ENCODE data around the gene PPP1R3C. TPM values are rescaled to one million over a fixed set of nuclear protein-coding genes. Genes with fewer than 3 reads are reported as not detected.

PPP1R3C gene
- total and polyA plus RNA-seq, 4 donors, result 69.2 to 288 (median 123) TPM

DNA sequence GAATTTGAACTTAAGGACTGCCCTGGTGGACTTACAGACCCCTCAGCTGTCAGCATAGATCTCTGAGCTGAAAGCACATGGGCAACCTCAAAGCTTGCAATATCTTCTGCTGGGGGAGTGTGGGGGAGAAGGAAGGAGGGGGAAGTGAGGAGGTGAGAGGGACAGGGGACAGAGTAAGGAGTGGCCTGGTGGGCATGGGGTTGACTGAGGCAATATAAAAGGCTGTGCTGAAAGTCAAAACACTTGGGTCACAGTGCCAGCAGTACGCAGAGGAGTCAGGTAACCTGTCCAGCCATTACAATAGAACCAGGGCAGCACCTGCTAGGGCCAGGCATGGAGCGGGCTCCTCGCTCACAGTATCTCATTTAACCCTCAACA, 43.2 kb downstream of the PPP1R3C start:
- Histone ChIP-seq H3K4me3 (ENCODE audit: low read length in 2 of 2) (no peak overlapping the region), H3K27ac (ENCODE audit: low read depth in 1 of 2, low read length in 2 of 2) (peak overlapping the region; percentile 89 to 91), H3K36me3 (ENCODE audit: control insufficient read depth in 1 of 2, insufficient read depth in 2 of 2, low read length in 1 of 2) (no peaks in the 10 kb centered on the region), H3K27me3 (ENCODE audit: control insufficient read depth in 1 of 2, insufficient read depth in 2 of 2, low read length in 1 of 2) (no peaks in the 10 kb centered on the region), H3K9me3 (ENCODE audit: control insufficient read depth, low read length) (no peaks in the 10 kb centered on the region), H3K4me1 (ENCODE audit: control insufficient read depth in 1 of 2, insufficient read depth in 2 of 2, low read length in 2 of 2) (peaks cover 7 to 35% of the 10 kb centered on the region in 2 donors)
- intact Hi-C loops (cut with DNase I), result loop anchor here (2.0 to 5.0 kb wide), 4 partner anchors 15 to 512 kb away; partner anchors contain the start of gene PPP1R3C (in 2 of the 2)
- ATAC-seq (ENCODE audit: low FRiP score), result peak; percentile 0
- DNase-seq, result no peak
- 30 to 31% methylated on average over 3 of the region's 3 CpGs for WGBS, 2 donors

DNA sequence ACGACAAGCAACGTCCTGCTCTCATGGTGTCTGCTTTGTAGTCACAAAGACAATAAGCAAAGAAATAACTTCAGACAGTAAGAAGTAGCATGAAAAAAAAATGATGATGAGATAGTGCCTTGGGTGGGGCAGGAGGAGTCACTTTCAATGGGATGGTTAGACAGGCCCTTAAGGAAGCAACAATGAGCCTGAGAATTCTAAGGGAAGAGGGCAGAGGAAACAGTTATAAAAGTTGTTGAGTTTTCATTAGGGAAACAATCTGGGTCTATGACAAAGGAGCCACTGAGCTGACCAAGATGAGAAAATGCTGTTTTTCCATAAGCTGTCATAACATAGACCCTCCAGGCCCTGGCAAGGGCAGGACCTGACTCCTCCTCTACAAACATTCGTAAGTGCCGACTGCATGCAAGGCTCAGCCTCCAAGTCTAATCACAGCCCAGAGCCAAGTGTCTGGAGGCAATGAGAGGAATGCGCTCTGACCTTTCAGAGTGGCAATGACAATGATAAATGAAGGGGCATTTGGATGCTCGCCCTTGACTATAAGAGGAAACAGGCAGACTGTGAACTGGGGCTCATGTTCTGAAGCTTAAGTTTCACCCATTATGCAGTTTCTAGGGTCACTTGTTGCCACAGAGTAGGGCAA, 43.7 kb downstream of the PPP1R3C start:
- H3K27me3 ChIP-seq (ENCODE audit: control insufficient read depth in 1 of 2, insufficient read depth in 2 of 2, low read length in 1 of 2), result no peaks in the 10 kb centered on the region
- no peaks in the 10 kb centered on the region for H3K36me3 ChIP-seq (ENCODE audit: control insufficient read depth in 1 of 2, insufficient read depth in 2 of 2, low read length in 1 of 2)
- ATAC-seq (ENCODE audit: low FRiP score), result peak; percentile 58
- peaks cover 7 to 32% of the 10 kb centered on the region in 2 donors for H3K4me1 ChIP-seq (ENCODE audit: control insufficient read depth in 1 of 2, insufficient read depth in 2 of 2, low read length in 2 of 2)
- H3K4me3 ChIP-seq (ENCODE audit: low read length in 2 of 2), result no peak overlapping the region
- DNase-seq, result peak; percentile 78 to 80
- intact Hi-C loops (cut with DNase I), result loop anchor here (5.0 kb wide), 2 partner anchors 43 to 512 kb away; partner anchors contain the start of gene PPP1R3C (in 1 of the 2)
- H3K9me3 ChIP-seq (ENCODE audit: control insufficient read depth, low read length), result no peaks in the 10 kb centered on the region
- WGBS, 2 donors, result 14 to 18% methylated on average over 6 of the region's 6 CpGs
- peak overlapping the region; percentile 89 to 91 for H3K27ac ChIP-seq (ENCODE audit: low read depth in 1 of 2, low read length in 2 of 2)

DNA sequence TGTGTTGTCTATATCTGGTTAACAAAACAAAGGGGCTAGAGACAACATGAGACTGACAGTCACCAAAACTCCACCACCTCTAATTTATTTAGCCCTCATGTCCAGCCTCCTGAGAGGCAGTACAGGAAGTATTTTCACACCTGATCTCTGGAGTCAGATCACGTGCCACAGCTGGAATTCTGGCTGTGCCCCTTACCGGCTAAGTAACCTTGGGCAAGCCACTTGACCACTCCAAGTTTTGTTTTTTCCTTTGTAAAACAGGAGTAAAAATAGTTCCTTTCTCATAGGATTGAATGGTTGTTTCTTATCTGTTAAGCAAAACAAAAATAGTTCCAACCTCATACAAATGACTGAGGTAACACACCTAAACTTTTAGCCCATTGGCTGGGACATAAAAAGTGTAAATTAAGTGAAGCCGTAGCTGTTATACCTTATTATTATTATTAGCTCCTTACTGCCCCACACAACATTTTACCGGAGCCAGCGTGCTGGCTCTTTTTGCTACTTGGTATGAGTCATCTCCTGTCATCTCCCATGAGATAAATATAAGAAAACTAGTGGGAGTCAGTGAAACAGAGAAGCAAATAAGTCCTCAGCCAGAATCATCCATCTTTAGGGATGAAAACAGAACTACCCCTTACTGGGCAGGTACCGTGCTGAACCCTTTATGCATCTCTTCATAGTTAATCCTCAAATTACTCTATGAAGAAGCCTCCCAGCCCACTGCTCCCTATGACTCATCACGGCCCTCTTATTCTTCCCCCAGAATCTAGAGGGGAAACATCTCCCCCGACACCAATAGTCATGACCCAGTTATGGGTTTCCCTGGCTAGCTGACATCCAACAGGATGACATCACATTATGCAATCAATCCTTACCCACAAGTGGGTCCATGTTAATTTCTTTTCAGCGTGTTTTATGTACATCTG, 44.9 kb downstream of the PPP1R3C start:
- DNase-seq, result no peak
- Histone ChIP-seq H3K4me1 (ENCODE audit: control insufficient read depth in 1 of 2, insufficient read depth in 2 of 2, low read length in 2 of 2) (peaks cover 7 to 24% of the 10 kb centered on the region in 2 donors), H3K27ac (ENCODE audit: low read depth in 1 of 2, low read length in 2 of 2) (peak overlapping the region; percentile 80 to 93)

DNA sequence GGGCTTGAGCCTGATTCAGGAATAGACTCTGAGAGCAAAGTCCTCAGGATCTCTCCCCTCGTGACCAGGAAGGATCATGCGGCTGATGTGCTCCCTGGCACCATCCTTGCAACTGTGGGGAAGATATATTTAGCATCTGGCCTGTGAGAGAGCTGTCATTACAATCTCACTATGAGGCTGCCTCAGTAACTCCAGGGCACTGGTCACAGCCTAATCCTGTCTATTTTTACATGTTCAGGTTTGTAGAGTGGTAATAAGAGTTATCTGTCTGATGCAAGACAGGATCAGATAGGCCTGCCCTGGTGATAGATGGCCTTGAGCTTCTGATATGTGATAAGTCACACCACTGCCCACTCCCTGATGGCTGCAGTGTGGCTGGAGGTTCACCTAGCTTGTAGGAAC, 50.7 kb downstream of the PPP1R3C start:
- WGBS, 2 donors, result 8 to 19% methylated on average over 2 of the region's 2 CpGs

More for the DNA sequence above, 44.9 kb downstream of the PPP1R3C start:
- no peaks in the 10 kb centered on the region for H3K27me3 ChIP-seq (ENCODE audit: control insufficient read depth in 1 of 2, insufficient read depth in 2 of 2, low read length in 1 of 2)
- H3K9me3 ChIP-seq (ENCODE audit: control insufficient read depth, low read length), result no peaks in the 10 kb centered on the region
- intact Hi-C loops (cut with DNase I), result loop anchor here (5.0 kb wide), 2 partner anchors 44 to 511 kb away; partner anchors contain the start of gene PPP1R3C (in 1 of the 2)
- no peaks in the 10 kb centered on the region for H3K36me3 ChIP-seq (ENCODE audit: control insufficient read depth in 1 of 2, insufficient read depth in 2 of 2, low read length in 1 of 2)
- 16 to 20% methylated on average over 9 of the region's 9 CpGs for WGBS, 2 donors
- no peak overlapping the region for H3K4me3 ChIP-seq (ENCODE audit: low read length in 2 of 2)
- ATAC-seq (ENCODE audit: low FRiP score), result peak; percentile 45

DNA sequence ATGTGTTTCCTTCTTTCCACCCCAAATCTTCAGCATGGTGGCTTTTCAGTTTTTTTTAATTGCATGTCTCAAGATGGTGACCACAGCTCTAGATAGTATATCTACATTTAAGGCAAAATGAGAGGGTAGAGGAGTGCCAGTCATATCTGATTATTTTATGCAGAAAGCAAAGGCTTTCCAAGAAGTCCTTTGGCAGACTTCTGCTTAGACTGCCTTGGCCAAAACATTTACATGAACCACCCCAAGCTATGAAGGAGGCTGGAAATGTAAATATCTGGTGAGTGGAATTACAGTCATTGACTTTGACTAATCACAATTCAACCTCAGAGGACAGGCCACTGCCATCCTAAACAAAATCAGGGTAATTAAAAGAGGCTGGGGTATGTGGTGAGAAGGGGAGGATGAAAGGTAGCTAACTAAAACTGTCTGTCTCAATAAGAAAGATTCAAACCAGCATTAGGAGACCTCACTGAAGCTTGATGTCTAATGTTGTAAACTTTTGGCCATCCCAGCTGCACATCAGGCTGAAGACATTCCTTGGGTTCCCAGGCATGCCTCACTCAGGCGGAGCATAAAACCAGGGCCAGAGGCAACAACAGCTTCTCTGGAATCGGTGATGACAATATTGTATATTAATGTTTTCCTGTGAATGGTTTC, 53.4 kb downstream of the PPP1R3C start:
- ATAC-seq (ENCODE audit: low FRiP score), result no peak
- Histone ChIP-seq H3K36me3 (ENCODE audit: control insufficient read depth in 1 of 2, insufficient read depth in 2 of 2, low read length in 1 of 2) (no peaks in the 10 kb centered on the region), H3K27me3 (ENCODE audit: control insufficient read depth in 1 of 2, insufficient read depth in 2 of 2, low read length in 1 of 2) (no peaks in the 10 kb centered on the region), H3K9me3 (ENCODE audit: control insufficient read depth, low read length) (no peaks in the 10 kb centered on the region), H3K4me3 (ENCODE audit: low read length in 2 of 2) (no peak overlapping the region), H3K27ac (ENCODE audit: low read depth in 1 of 2, low read length in 2 of 2) (peak overlapping the region; percentile 71 to 91), H3K4me1 (ENCODE audit: control insufficient read depth in 1 of 2, insufficient read depth in 2 of 2, low read length in 2 of 2) (peaks cover 9 to 14% of the 10 kb centered on the region in 2 donors)
- WGBS, 2 donors, result 2 to 15% methylated on average over 2 of the region's 2 CpGs
- no peak for DNase-seq
- intact Hi-C loops (cut with DNase I), result loop anchor here in 1 of 2 donors (5.0 to 10.0 kb wide), 2 partner anchors 33 to 115 kb away; no protein-coding TSS in a partner anchor

More for the DNA sequence above, 50.7 kb downstream of the PPP1R3C start:
- intact Hi-C loops (cut with DNase I), result no loop called here
- Histone ChIP-seq H3K36me3 (ENCODE audit: control insufficient read depth in 1 of 2, insufficient read depth in 2 of 2, low read length in 1 of 2) (no peaks in the 10 kb centered on the region), H3K27ac (ENCODE audit: low read depth in 1 of 2, low read length in 2 of 2) (peak overlapping the region; percentile 59 to 62), H3K4me1 (ENCODE audit: control insufficient read depth in 1 of 2, insufficient read depth in 2 of 2, low read length in 2 of 2) (peaks cover 9 to 14% of the 10 kb centered on the region in 2 donors), H3K27me3 (ENCODE audit: control insufficient read depth in 1 of 2, insufficient read depth in 2 of 2, low read length in 1 of 2) (no peaks in the 10 kb centered on the region), H3K9me3 (ENCODE audit: control insufficient read depth, low read length) (no peaks in the 10 kb centered on the region), H3K4me3 (ENCODE audit: low read length in 2 of 2) (no peak overlapping the region)
- ATAC-seq (ENCODE audit: low FRiP score) (peak; percentile 66), DNase-seq (no peak)

Other genes with a start within 250 kb of the PPP1R3C start
- 10 to 100 TPM; 23.4 to 25.5 TPM for gene HECTD2, start 222.7 kb downstream of the PPP1R3C start, total RNA-seq
- 10 to 100 TPM in 1 of 2 donors, 1 to 10 TPM in 1; 6.0 to 16.3 TPM for gene HECTD2, start 222.7 kb downstream of the PPP1R3C start, polyA plus RNA-seq
- 10 to 100 TPM; 38.2 to 43.2 TPM for gene TNKS2, start 165.4 kb upstream of the PPP1R3C start, total RNA-seq
- 10 to 100 TPM in 1 of 2 donors, 1 to 10 TPM in 1; 9.8 to 16.7 TPM for gene TNKS2, start 165.4 kb upstream of the PPP1R3C start, polyA plus RNA-seq